Activated CD4-positive, alpha-beta memory T cell treated with anti-CD3 and anti-CD28 coated beads for 36 hours (primary cell): ENCODE data around the gene RAMACL. TPM values are rescaled to one million over a fixed set of nuclear protein-coding genes. Genes with fewer than 3 reads are reported as not detected.

ENCODE experiments used
- CTCF ChIA-PET: fragments of 350-600 bp; sonication (Branson Sonifier 250); formaldehyde crosslinking; loops from one replicate; lab custom pipeline; 2021; ENCODE audit warnings: antibody characterized with exemption, inconsistent platforms; lab: Charles Lee
- POLR2A ChIA-PET: fragments of 350-600 bp; sonication (Branson Sonifier 250); formaldehyde crosslinking; loops from one replicate; lab custom pipeline; 2021; ENCODE audit warnings: antibody characterized with exemption; lab: Charles Lee
- DNase-seq: peaks from one replicate; pipeline ENCODE4 v3.0.0-alpha.2; 2020
- H3K27ac Mint-ChIP-seq: one replicate; pipeline ENCODE4 v1.8.0; 2021; ENCODE audit warnings: mixed read lengths
- H3K27me3 Mint-ChIP-seq: one replicate; pipeline ENCODE4 v1.8.0; 2021; ENCODE audit warnings: mixed read lengths
- H3K36me3 Mint-ChIP-seq: one replicate; pipeline ENCODE4 v1.8.0; 2021; ENCODE audit warnings: mixed read lengths
- H3K4me1 Mint-ChIP-seq: one replicate; pipeline ENCODE4 v1.8.0; 2021; ENCODE audit warnings: low read depth, mixed read lengths
- H3K4me3 Mint-ChIP-seq: one replicate; pipeline ENCODE4 v1.8.0; 2021; ENCODE audit warnings: mild to moderate bottlenecking, mixed read lengths
- H3K9me3 Mint-ChIP-seq: one replicate; pipeline ENCODE4 v1.8.0; 2021; ENCODE audit warnings: mixed read lengths
- intact Hi-C: fragments of 100-400 bp; cut with micrococcal nuclease; formaldehyde crosslinking; loops from one replicate; pipeline ENCODE4 v1.15.1; 2023
- total RNA-seq, 2 experiments: library from RNA; stranded (reverse); gene quantifications; one replicate each; pipeline ENCODE4 v1.2.3, GENCODE V29; 2021

Gene RAMACL
- total RNA-seq, 2 experiments from 2014 or later: 0.29 to 0.31 TPM

DNA sequence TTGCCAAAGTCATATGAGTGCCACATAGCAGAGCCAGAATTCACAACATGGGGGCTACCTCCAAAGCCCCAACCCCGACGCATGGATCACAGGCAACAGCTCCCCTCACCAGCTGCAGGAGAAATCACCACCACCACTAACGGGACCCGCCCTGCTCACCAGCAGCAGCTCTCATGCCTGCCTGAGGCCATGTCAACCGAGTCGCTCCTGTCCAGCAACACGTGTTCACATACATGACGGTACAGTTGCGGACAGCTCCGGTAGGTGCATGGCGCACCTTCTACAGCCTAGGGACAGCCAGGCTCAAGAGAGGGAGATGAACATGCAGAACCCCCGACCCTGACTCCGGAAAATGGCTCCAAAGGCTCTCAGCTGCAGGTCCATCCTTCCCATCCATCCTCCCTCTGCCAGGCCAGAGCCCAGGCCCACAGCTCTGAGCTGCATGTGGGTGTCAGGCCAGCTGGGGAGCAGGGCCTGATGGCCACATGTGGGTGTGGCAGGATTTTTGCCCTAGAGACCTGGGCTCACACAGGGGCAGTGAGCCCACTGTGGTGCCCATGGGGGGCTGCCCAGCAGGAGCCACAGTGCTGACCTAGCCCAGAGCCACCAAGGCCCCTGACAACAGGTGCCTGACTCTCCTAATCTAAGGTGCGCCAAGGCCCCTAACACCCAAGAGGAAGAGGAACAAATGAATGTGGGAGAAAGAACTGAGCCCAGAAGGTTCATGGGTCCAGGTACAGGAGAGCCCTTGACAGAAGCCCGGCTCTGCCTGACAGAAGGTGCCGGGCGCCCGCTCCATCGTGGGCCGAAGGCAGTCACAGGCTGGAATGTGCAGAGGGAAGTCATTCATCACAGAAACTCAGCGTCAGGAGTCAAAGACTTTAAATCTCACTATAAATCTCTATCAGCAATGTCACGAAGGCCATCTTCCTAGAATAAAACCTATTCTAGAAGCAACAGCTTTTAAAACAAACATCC lies 30.1 kb upstream of the RAMACL start:
- intact Hi-C loops: no loop called here
- H3K4me3 Mint-ChIP-seq: no peak overlapping the region
- peaks cover 3% of the 10 kb centered on the region for H3K36me3 Mint-ChIP-seq
- H3K9me3 Mint-ChIP-seq: no peaks in the 10 kb centered on the region
- ChIA-PET CTCF (no interaction called here), POLR2A (no interaction called here)
- H3K4me1 Mint-ChIP-seq: no peaks in the 10 kb centered on the region
- H3K27ac Mint-ChIP-seq: no peak overlapping the region
- H3K27me3 Mint-ChIP-seq: no peaks in the 10 kb centered on the region
- DNase-seq: no peak

- ChIA-PET POLR2A (no interaction called here), CTCF (no interaction called here)
- no peaks in the 10 kb centered on the region for H3K9me3 Mint-ChIP-seq
- H3K4me3 Mint-ChIP-seq: no peak overlapping the region
- H3K27me3 Mint-ChIP-seq: no peaks in the 10 kb centered on the region
- no peaks in the 10 kb centered on the region for H3K4me1 Mint-ChIP-seq
- peaks cover 3% of the 10 kb centered on the region for H3K36me3 Mint-ChIP-seq
- no peak for DNase-seq
- intact Hi-C loops: no loop called here
- no peak overlapping the region for H3K27ac Mint-ChIP-seq
These were observed 28.7 kb upstream of the RAMACL start for GRCh38 chr6:166615059-166615770.

DNA sequence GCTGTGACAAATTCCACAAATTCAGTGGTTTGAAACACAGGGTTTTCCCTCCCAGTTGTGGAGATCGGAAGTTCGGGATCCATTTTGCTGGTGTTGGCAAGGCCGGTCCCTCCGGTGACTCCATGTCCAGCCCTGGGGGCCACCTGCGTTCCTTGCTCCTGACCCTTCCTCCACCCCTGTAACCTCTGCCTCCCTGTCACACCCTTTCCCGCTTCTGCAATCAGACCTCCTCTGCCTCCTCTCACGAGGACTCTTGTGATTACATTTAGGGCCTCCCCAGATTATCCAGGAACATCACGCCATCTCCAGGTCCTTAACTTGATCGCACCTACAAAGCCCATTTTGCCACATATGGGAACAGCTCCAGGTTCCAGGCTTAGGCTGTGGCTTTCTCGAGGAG lies 28.1 kb upstream of the RAMACL start:
- Mint-ChIP-seq H3K27me3 (no peaks in the 10 kb centered on the region), H3K36me3 (peaks cover 3% of the 10 kb centered on the region), H3K27ac (no peak overlapping the region), H3K4me3 (no peak overlapping the region), H3K9me3 (no peaks in the 10 kb centered on the region), H3K4me1 (no peaks in the 10 kb centered on the region)
- ChIA-PET CTCF (no interaction called here), POLR2A (no interaction called here)
- intact Hi-C loops: no loop called here
- DNase-seq: no peak

GRCh38 chr6:166614171-166614583 lies 27.7 kb upstream of the RAMACL start:
- H3K27ac Mint-ChIP-seq: no peak overlapping the region
- no peaks in the 10 kb centered on the region for H3K4me1 Mint-ChIP-seq
- H3K27me3 Mint-ChIP-seq: no peaks in the 10 kb centered on the region
- H3K9me3 Mint-ChIP-seq: no peaks in the 10 kb centered on the region
- H3K36me3 Mint-ChIP-seq: peaks cover 3% of the 10 kb centered on the region
- POLR2A ChIA-PET: no interaction called here
- H3K4me3 Mint-ChIP-seq: no peak overlapping the region
- CTCF ChIA-PET: no interaction called here
- intact Hi-C loops: no loop called here
- DNase-seq: no peak

DNA sequence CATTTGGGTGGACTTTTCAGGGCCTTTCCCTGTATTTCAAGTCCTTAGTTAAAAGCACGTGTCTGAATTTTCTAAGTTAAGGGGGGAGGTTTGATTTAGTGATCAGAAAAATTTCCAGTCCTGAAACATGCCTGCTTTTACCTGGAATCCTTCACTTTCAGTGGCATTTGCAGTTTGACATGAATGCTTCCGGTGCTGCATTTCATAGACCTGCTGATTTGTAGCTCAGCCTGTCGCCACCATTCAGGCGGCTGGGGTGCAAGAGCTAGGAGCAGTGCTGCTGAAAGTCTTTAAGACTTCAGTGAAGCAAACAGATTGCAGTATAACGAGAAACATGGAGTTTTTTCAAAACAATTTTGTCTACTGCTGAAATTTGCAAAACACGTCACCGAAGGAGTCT lies 26.5 kb upstream of the RAMACL start:
- Mint-ChIP-seq H3K4me3 (no peak overlapping the region), H3K27me3 (no peaks in the 10 kb centered on the region), H3K27ac (no peak overlapping the region), H3K36me3 (no peaks in the 10 kb centered on the region), H3K4me1 (no peaks in the 10 kb centered on the region), H3K9me3 (no peaks in the 10 kb centered on the region)
- DNase-seq: no peak
- ChIA-PET CTCF (interaction anchor here (0.6 kb wide), 1 partner anchor 217 kb away, joined by 3 read pairs; no protein-coding TSS in a partner anchor), POLR2A (no interaction called here)
- intact Hi-C loops: no loop called here

DNA sequence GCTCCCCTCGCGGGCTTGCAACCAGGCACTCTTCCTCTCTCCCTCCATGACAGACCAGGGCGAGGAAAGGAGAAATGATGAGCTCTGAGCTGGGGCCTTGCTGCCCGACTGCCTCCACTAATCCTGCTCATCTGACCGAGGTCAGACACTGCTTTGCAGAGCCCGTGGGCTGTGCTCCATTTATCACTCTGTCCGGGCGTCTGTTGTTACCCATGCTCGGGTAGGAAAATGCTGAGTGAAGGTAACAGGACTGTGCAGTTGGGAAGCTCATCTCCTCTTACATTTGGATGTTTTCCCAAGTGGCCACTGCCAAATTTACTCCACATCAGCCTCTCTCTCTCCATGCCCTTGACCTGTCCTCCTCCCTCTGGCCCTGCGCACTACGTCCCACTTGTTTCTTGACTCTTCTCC lies 26.0 kb upstream of the RAMACL start:
- no peak for DNase-seq
- Mint-ChIP-seq H3K27me3 (no peaks in the 10 kb centered on the region), H3K9me3 (no peaks in the 10 kb centered on the region), H3K4me3 (no peak overlapping the region), H3K36me3 (no peaks in the 10 kb centered on the region), H3K27ac (no peak overlapping the region), H3K4me1 (no peaks in the 10 kb centered on the region)
- POLR2A ChIA-PET: no interaction called here
- CTCF ChIA-PET: no interaction called here
- intact Hi-C loops: no loop called here

GRCh38 chr6:166611631-166612030 lies 25.2 kb upstream of the RAMACL start:
- Mint-ChIP-seq H3K27ac (no peak overlapping the region), H3K4me3 (no peak overlapping the region), H3K36me3 (no peaks in the 10 kb centered on the region), H3K4me1 (no peaks in the 10 kb centered on the region), H3K9me3 (no peaks in the 10 kb centered on the region), H3K27me3 (no peaks in the 10 kb centered on the region)
- intact Hi-C loops: no loop called here
- ChIA-PET CTCF (no interaction called here), POLR2A (no interaction called here)
- DNase-seq: no peak

- Mint-ChIP-seq H3K9me3 (no peaks in the 10 kb centered on the region), H3K4me3 (no peak overlapping the region), H3K27ac (no peak overlapping the region), H3K36me3 (no peaks in the 10 kb centered on the region), H3K4me1 (no peaks in the 10 kb centered on the region), H3K27me3 (no peaks in the 10 kb centered on the region)
- CTCF ChIA-PET: no interaction called here
- intact Hi-C loops: no loop called here
- POLR2A ChIA-PET: no interaction called here
- no peak for DNase-seq
These were observed 23.6 kb upstream of the RAMACL start for GRCh38 chr6:166610069-166610468.

- Mint-ChIP-seq H3K27ac (no peak overlapping the region), H3K9me3 (no peaks in the 10 kb centered on the region), H3K27me3 (no peaks in the 10 kb centered on the region), H3K4me1 (no peaks in the 10 kb centered on the region), H3K4me3 (no peak overlapping the region), H3K36me3 (no peaks in the 10 kb centered on the region)
- ChIA-PET CTCF (no interaction called here), POLR2A (no interaction called here)
- intact Hi-C loops: no loop called here
- no peak for DNase-seq
These were observed 22.3 kb upstream of the RAMACL start for GRCh38 chr6:166608774-166609173.

DNA sequence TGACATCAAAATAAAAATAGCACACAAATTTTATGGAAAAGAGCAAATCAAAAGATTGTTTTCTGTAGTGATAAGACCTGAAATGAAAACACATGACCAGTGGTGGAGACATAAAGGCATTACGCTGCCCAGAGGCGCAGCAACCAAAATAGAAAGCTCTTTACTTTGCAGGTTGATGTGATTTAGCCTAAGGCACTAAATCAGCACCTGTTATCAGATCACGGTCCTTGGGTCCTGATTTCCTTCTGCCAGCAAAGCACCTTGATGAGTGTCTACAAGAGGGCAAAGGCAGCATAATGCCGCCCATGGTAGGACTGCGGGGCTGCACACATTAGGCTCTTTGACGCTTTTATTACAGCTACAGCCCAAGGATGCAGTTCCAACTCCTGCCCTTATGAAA lies 19.3 kb upstream of the RAMACL start:
- no peaks in the 10 kb centered on the region for H3K36me3 Mint-ChIP-seq
- no peak overlapping the region for H3K4me3 Mint-ChIP-seq
- H3K9me3 Mint-ChIP-seq: no peaks in the 10 kb centered on the region
- H3K4me1 Mint-ChIP-seq: no peaks in the 10 kb centered on the region
- CTCF ChIA-PET: no interaction called here
- H3K27me3 Mint-ChIP-seq: no peaks in the 10 kb centered on the region
- intact Hi-C loops: no loop called here
- H3K27ac Mint-ChIP-seq: no peak overlapping the region
- POLR2A ChIA-PET: no interaction called here
- DNase-seq: no peak

DNA sequence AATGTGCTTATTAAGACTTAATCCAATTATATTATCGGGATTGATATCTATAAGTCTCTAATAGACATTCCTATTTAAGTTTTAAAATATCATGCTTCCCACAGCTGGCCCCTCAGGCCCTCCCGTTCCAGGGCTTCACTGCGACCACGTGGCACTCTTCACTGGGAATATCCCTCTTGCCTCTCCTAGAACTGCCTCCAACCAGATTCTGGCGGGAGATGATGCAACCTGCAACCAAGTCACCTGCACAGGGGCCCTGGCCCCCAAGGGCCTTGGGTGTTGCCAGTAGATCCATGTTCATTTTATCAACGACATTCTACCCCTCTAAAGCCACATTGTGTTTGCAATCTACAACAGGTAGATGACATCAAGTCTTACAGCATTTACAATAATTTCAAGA lies 18.4 kb upstream of the RAMACL start:
- POLR2A ChIA-PET: no interaction called here
- intact Hi-C loops: no loop called here
- H3K27me3 Mint-ChIP-seq: no peaks in the 10 kb centered on the region
- H3K9me3 Mint-ChIP-seq: no peaks in the 10 kb centered on the region
- H3K27ac Mint-ChIP-seq: no peak overlapping the region
- H3K4me3 Mint-ChIP-seq: no peak overlapping the region
- CTCF ChIA-PET: interaction anchor here (0.7 kb wide), 1 partner anchor 61 kb away, joined by 3 read pairs; no protein-coding TSS in a partner anchor
- H3K36me3 Mint-ChIP-seq: no peaks in the 10 kb centered on the region
- DNase-seq: no peak
- H3K4me1 Mint-ChIP-seq: no peaks in the 10 kb centered on the region

GRCh38 chr6:166604328-166604727 lies 17.9 kb upstream of the RAMACL start:
- Mint-ChIP-seq H3K4me3 (no peak overlapping the region), H3K27me3 (no peaks in the 10 kb centered on the region), H3K9me3 (no peaks in the 10 kb centered on the region), H3K27ac (no peak overlapping the region), H3K36me3 (no peaks in the 10 kb centered on the region), H3K4me1 (no peaks in the 10 kb centered on the region)
- no peak for DNase-seq
- POLR2A ChIA-PET: no interaction called here
- CTCF ChIA-PET: interaction anchor here (0.7 kb wide), 1 partner anchor 62 kb away, joined by 3 read pairs; no protein-coding TSS in a partner anchor
- intact Hi-C loops: no loop called here
